ENCODE results near the gene MACO1. TPM values are rescaled to one million over a fixed set of nuclear protein-coding genes. Genes with fewer than 3 reads are reported as not detected.

The MACO1 gene
- total and polyA plus RNA-seq, 2 experiments from 2014 or later, result 12.4 to 16.8 TPM

DNA sequence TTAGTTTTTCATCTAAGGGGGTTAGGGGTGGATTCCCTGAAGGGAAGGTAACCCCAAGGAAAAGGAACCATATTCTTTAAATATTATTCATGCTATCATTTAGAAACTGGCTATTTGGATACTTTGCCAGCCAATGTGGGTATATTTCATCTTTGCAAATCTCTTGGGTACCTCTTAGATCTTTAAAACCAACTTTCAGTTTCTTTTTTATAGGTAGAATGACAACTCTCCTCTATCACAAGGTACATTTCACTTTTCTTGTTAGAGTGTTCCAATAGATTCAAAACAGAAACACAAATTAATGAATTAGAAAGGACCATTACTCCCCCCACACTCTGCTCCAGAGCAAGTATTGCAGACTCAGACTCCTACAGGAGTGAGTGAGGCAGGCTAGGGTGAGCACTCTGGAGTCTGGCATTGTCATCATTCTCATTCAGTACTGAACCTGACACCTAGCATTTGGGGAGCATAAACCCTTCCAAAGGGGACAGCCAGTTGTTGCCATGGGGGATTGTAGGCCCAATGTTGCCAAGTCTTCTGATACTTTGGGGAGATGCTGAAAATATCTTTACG, 43.0 kb downstream of the MACO1 start:
- Histone ChIP-seq H3K79me2 (ENCODE audit: insufficient read depth) (peaks cover 73% of the 10 kb centered on the region), H4K20me1 (ENCODE audit: insufficient read depth) (no peaks in the 10 kb centered on the region)

DNA sequence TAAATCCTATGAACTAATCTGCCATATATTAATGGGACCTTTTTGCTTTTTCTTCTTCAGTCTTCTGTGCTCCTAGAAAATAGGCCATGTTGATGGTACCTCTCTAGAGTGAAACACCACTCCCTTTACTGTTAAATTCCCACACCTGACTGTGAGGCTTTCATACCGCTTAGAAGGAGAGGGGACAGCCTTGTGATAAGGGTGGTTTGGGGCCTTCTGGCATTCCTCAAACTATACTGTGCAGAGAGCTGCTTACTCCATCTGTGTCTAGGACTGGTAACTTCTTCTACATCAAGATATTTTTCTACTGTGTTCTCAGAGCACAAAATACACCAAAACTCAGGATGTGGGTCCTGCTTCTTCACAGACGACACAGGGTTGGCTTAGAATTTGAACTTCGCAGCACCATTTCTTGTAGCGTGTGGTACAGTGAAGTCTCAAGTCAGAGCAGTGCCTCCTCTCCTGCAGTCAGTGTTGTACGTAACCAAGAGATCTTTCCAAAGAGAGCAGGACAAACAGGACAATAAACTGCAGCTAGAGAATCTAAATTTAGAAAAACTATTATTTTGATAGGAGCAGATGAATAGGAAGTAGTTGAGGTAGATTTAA, 43.8 kb downstream of the MACO1 start:
- Histone ChIP-seq H3K9ac (no peak overlapping the region), H3K4me1 (ENCODE audit: insufficient read depth) (peaks cover 3% of the 10 kb centered on the region), H2AFZ (no peak overlapping the region), H3K27me3 (replicated peaks; ENCODE audit: insufficient read depth) (no peaks in the 10 kb centered on the region), H3K36me3 (ENCODE audit: low read depth) (no peaks in the 10 kb centered on the region), H3K79me2 (ENCODE audit: insufficient read depth) (peaks cover 80% of the 10 kb centered on the region), H3K9me2 (ENCODE audit: insufficient read depth) (no peaks in the 10 kb centered on the region), H3K27ac (no peak overlapping the region), H3K9me3 (ENCODE audit: low read depth) (no peaks in the 10 kb centered on the region), H3F3A (ENCODE audit: insufficient read depth) (peaks cover 5% of the 10 kb centered on the region; the same call in 1 of the 2 replicates), H3K4me2 (ENCODE audit: unreplicated experiment) (no peak overlapping the region), H4K20me1 (ENCODE audit: insufficient read depth) (no peaks in the 10 kb centered on the region), H3K4me3 (no peak overlapping the region)
- DNase-seq, result no peak
- 82 to 84% methylated on average over 5 of the region's 5 CpGs for WGBS, 2 experiments (ENCODE audit: low coverage in 1 of 2, low lambda C conversion rate in 2 of 2, missing lambda C conversion rate in 2 of 2)
- in situ Hi-C loops (cut with MboI), result no loop called here
- TF ChIP-seq EZH2 (IDR thresholded peaks at IDR 0.05; ENCODE audit: insufficient read depth, poor library complexity, severe bottlenecking) (no peak), EZH2phosphoT487 (IDR thresholded peaks at IDR 0.05; ENCODE audit: insufficient read depth, low read depth) (no peak)

More for the DNA sequence above, 43.0 kb downstream of the MACO1 start:
- Histone ChIP-seq H3K4me3 (no peak overlapping the region), H3K9me3 (ENCODE audit: low read depth) (no peaks in the 10 kb centered on the region), H3K4me1 (ENCODE audit: insufficient read depth) (peaks cover 11% of the 10 kb centered on the region), H3K9ac (no peak overlapping the region), H3K4me2 (ENCODE audit: unreplicated experiment) (no peak overlapping the region), H3F3A (ENCODE audit: insufficient read depth) (peaks cover 13% of the 10 kb centered on the region), H3K27me3 (replicated peaks; ENCODE audit: insufficient read depth) (no peaks in the 10 kb centered on the region), H2AFZ (no peak overlapping the region), H3K9me2 (ENCODE audit: insufficient read depth) (no peaks in the 10 kb centered on the region), H3K36me3 (ENCODE audit: low read depth) (no peaks in the 10 kb centered on the region), H3K27ac (no peak overlapping the region)
- 100% methylated on average over 1 of the region's 1 CpG for WGBS, 2 experiments (ENCODE audit: low coverage in 1 of 2, low lambda C conversion rate in 2 of 2, missing lambda C conversion rate in 2 of 2)
- DNase-seq, result no peak
- no peak for TF ChIP-seq EZH2phosphoT487 (IDR thresholded peaks at IDR 0.05; ENCODE audit: insufficient read depth, low read depth)
- TF ChIP-seq EZH2 (IDR thresholded peaks at IDR 0.05; ENCODE audit: insufficient read depth, poor library complexity, severe bottlenecking), result no peak
- in situ Hi-C loops (cut with MboI), result no loop called here

- no peak overlapping the region for H2AFZ ChIP-seq
- H3K36me3 ChIP-seq (ENCODE audit: low read depth), result no peaks in the 10 kb centered on the region; the same call in 1 of the 2 replicates
- peaks cover 75% of the 10 kb centered on the region for H3K79me2 ChIP-seq (ENCODE audit: insufficient read depth)
- 76 to 87% methylated on average over 2 of the region's 2 CpGs for WGBS, 2 experiments (ENCODE audit: low coverage in 1 of 2, low lambda C conversion rate in 2 of 2, missing lambda C conversion rate in 2 of 2)
- H4K20me1 ChIP-seq (ENCODE audit: insufficient read depth), result no peaks in the 10 kb centered on the region
- DNase-seq, result no peak
- H3K4me3 ChIP-seq, result no peak overlapping the region
- no peak overlapping the region for H3K9ac ChIP-seq
- no peak overlapping the region for H3K27ac ChIP-seq
- H3K27me3 ChIP-seq (replicated peaks; ENCODE audit: insufficient read depth), result no peaks in the 10 kb centered on the region
- in situ Hi-C loops (cut with MboI), result no loop called here
- no peaks in the 10 kb centered on the region for H3F3A ChIP-seq (ENCODE audit: insufficient read depth)
- no peaks in the 10 kb centered on the region for H3K4me1 ChIP-seq (ENCODE audit: insufficient read depth)
- TF ChIP-seq EZH2 (IDR thresholded peaks at IDR 0.05; ENCODE audit: insufficient read depth, poor library complexity, severe bottlenecking) (no peak), EZH2phosphoT487 (IDR thresholded peaks at IDR 0.05; ENCODE audit: insufficient read depth, low read depth) (no peak)
- no peak overlapping the region for H3K4me2 ChIP-seq (ENCODE audit: unreplicated experiment)
- no peaks in the 10 kb centered on the region for H3K9me2 ChIP-seq (ENCODE audit: insufficient read depth)
- no peaks in the 10 kb centered on the region for H3K9me3 ChIP-seq (ENCODE audit: low read depth)
Observed at GRCh38 chr1:25476186-25477097, 45.7 kb downstream of the MACO1 start.

GRCh38 chr1:25477448-25478034, 46.8 kb downstream of the MACO1 start:
- no peak for TF ChIP-seq EZH2phosphoT487 (IDR thresholded peaks at IDR 0.05; ENCODE audit: insufficient read depth, low read depth)
- TF ChIP-seq EZH2 (IDR thresholded peaks at IDR 0.05; ENCODE audit: insufficient read depth, poor library complexity, severe bottlenecking), result no peak
- no peak overlapping the region for H2AFZ ChIP-seq
- no peaks in the 10 kb centered on the region for H3K27me3 ChIP-seq (replicated peaks; ENCODE audit: insufficient read depth)
- H3K4me2 ChIP-seq (ENCODE audit: unreplicated experiment), result no peak overlapping the region
- H4K20me1 ChIP-seq (ENCODE audit: insufficient read depth), result no peaks in the 10 kb centered on the region
- no peaks in the 10 kb centered on the region for H3K9me3 ChIP-seq (ENCODE audit: low read depth)
- H3K36me3 ChIP-seq (ENCODE audit: low read depth), result no peaks in the 10 kb centered on the region; the same call in 1 of the 2 replicates
- H3K27ac ChIP-seq, result no peak overlapping the region
- no peaks in the 10 kb centered on the region for H3F3A ChIP-seq (ENCODE audit: insufficient read depth)
- WGBS, 2 experiments (ENCODE audit: low coverage in 1 of 2, low lambda C conversion rate in 2 of 2, missing lambda C conversion rate in 2 of 2), result 94 to 100% methylated on average over 1 of the region's 1 CpG
- in situ Hi-C loops (cut with MboI), result no loop called here
- peaks cover 65% of the 10 kb centered on the region for H3K79me2 ChIP-seq (ENCODE audit: insufficient read depth)
- no peak overlapping the region for H3K4me3 ChIP-seq
- no peak overlapping the region for H3K9ac ChIP-seq
- no peak for DNase-seq
- H3K4me1 ChIP-seq (ENCODE audit: insufficient read depth), result no peaks in the 10 kb centered on the region
- no peaks in the 10 kb centered on the region for H3K9me2 ChIP-seq (ENCODE audit: insufficient read depth)

Measured in GM23248 (cell line).